ENCODE data around the gene TMEM101. TPM values are rescaled to one million over a fixed set of nuclear protein-coding genes. Genes with fewer than 3 reads are reported as not detected.

The TMEM101 gene
- total and polyA plus RNA-seq, 2 of the 8 experiments (the other 6 are each of a cell fraction or from before 2014, with no cell fraction given), result 16.1 to 44.7 TPM

DNA sequence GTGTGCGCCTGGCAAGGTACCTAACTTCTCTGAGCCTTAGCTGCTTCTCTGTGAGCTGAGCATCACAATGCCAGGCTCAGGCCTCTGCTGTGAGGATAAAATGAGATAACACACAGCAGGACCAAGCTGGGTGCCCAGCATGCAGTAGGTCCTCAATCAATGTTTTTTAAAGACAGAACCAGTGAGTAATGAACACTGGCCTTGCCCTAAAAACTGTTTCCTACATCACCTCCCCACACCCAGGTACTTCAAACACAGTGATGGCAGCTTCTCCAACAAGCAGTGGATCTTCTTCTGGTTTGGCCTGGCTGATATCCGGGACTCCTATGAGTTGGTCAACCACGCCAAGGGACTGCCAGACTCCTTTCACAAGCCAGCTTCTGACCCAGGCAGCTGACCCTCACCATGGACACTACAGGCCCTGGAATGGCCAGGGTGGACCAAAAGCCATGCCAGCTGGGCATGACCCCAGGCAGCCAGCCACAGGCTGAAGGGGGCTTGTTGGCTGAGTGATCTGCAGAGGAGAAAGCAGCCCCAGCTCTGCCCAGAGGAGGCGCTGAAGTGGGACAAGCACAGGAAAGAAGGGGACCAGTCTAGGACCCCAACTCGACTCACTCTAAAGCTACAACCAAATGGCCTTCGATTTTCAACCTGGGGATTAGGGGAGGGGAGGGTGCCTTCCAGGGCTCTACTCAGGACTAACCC lies 6.4 kb downstream of the TMEM101 start (continued):
- TF ChIP-seq RAD21 (IDR thresholded peaks at IDR 0.05 in 1 of 2, conservative IDR thresholded peaks at IDR 0.05 in 1 of 2; ENCODE audit: low read depth in 2 of 2, low read length in 2 of 2) (no peak; a peak in 1 of 4 replicates), CHD7 (IDR thresholded peaks at IDR 0.05; ENCODE audit: insufficient replicate concordance, low read length) (no peak), EP300 (IDR thresholded peaks at IDR 0.05; ENCODE audit: borderline replicate concordance in 1 of 2, low read depth in 2 of 2, low read length in 2 of 2) (no peak), SP1 (IDR thresholded peaks at IDR 0.05; ENCODE audit: low read depth, low read length) (no peak), CBX8 (IDR thresholded peaks at IDR 0.05; ENCODE audit: borderline replicate concordance, low read depth, low read length) (no peak), BRCA1 (IDR thresholded peaks at IDR 0.05; ENCODE audit: low read depth, low read length) (no peak), KDM5A (IDR thresholded peaks at IDR 0.05; ENCODE audit: low read length) (no peak), RNF2 (IDR thresholded peaks at IDR 0.05; ENCODE audit: borderline replicate concordance, low read depth, low read length, missing control alignments, poor library complexity, severe bottlenecking) (no peak), BCL11A (IDR thresholded peaks at IDR 0.05; ENCODE audit: low read depth in 2 of 2, low read length in 2 of 2) (no peak), BACH1 (IDR thresholded peaks at IDR 0.05; ENCODE audit: low read length) (no peak)

Data from H1 (cell line).